ENCODE results near the gene IDI1. TPM values are rescaled to one million over a fixed set of nuclear protein-coding genes. Genes with fewer than 3 reads are reported as not detected.
"Not testable (repeated sequence)": the region's sequence is repeated elsewhere in the genome, so short reads cannot be mapped to it uniquely, and the experiment has no call there.

IDI1 gene
- total RNA-seq, 2 donors from 2014 or later = 24.1 to 26.5 TPM

DNA sequence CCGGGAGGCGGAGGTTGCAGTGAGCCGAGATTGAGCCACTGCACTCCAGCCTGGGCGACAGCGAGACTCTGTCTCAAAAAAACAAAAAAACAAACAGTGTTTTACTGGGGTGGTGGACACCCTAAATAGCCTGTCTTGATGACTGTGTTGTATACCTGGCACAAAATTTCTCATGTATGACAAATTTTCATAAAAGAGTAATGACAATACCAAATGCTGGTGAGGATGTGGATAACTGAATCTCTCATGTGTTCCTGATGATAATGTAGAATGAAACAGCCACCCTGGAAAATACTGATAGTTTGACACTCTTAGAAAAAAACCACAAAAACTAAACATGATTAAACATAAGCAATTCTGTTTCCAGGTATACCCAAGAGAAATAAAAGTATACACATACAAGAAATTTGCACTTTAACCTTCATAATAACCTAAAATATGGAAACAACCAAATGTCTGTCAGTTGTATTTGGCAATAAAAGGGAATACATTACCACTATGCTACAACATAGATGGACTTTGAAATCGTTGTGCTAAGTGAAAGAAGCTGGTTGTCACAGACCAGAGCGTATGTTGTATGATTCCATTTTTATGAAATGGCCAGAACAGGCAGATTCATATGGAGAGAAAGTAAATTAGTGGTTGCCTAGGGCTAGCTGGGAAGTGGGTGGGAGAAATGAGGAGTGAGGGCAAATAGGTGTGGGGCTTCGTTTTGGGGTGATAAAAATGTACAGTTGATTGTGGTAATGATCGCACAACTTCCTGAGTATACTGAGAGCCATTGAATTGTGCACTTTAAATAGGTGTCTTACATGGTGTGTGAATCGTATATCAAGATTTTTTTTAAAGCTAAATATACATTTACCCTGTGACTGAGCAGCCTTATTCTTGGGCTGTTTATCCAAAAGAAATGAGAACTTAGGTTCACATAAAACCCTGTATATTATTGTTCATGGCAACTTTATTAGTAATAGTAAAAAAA, 19.8 kb upstream of the IDI1 start:
- intact Hi-C loops (cut with DNase I) = no loop called here
- DNase-seq (ENCODE audit: low spot score) = no peak

GRCh38 chr10:1066734-1067133, 17.8 kb upstream of the IDI1 start:
- intact Hi-C loops (cut with DNase I); DNase-seq (ENCODE audit: low spot score): not testable (repeated sequence)

DNA sequence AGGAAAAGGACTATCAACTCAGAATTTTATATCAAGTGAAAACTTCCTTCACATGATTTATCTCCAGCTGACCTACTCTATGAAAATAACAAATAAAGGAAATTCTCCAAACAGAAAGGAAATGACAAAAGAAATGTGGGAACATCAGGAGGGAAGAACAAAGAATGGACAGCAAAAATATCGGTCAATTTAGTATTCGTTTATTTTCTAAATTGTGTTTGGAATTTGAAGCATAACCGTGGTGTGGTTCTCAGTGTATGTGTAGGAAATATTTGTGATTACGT, 16.0 kb upstream of the IDI1 start:
- intact Hi-C loops (cut with DNase I) = no loop called here
- no peak for DNase-seq (ENCODE audit: low spot score)

DNA sequence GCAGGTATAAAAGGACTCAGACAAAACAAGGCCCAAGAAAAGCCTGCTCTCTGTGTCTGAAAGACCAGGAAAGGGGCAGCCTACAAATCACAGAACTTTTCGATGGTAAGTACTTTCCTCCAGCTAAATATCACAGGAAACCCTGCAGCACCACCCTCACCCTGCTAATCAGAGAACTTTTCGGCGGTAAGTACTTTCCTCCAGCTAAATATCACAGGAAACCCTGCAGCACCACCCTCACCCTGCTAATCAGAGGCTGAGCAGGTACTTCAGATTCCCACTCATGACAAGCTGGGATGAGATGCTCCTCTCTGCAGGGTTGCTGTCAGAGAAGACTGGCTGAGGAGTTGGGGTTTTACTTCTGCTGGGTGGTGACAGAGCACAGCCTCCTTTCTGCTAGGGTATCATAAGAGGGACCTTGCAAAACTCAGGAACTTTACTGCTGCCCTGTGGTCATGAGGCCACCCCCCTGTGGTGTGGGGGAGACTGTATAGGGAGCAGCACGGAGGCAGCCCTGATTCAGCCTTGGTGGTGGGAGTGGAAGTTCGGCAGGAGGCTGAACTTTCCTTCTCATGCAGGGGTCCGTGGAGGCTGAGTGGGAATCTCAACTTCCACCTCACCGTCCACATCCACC, 14.4 kb upstream of the IDI1 start:
- intact Hi-C loops (cut with DNase I) = no loop called here
- no peak for DNase-seq (ENCODE audit: low spot score)

DNA sequence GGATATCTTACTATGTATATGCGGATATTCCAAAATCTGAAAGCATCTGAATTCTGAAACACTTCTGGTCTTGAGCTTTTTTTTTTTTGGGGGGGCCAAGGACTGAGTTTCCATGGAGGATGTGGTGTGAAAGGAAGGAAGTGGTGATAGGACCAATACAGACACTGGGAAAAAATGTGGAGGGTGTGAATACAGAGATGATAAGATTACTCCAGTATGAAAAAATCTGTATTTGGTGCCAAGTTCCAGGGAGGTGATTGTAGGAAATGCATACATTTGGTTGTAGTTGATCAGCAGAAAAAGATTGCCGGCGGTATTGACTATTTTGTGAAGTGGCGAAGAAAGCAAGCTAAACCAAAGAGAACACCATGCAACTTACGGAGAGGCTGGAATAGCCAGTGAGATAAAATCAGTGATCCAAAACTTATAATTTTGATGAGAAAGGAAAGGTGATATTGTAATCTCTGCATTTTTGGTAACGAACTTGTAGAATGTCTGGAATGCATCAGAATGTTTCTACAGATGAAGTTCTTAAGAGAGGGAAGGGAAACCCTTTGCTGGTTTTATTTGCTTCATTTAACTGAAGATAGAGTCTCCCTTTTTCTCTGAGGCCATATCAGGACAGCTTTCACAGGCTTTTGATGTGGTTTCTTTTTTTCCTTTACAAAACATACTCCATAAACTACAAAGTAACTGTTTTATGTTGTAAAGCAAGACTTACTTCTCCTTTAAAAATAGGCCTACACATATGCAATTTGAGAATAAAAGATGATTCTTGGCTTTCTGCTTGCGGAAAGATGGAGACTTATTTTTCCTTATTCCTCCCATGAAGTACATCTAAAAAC, 13.2 kb upstream of the IDI1 start:
- DNase-seq (ENCODE audit: low spot score) = no peak
- intact Hi-C loops (cut with DNase I) = no loop called here

GRCh38 chr10:1059902-1060301, 11.0 kb upstream of the IDI1 start:
- no peak for DNase-seq (ENCODE audit: low spot score)
- intact Hi-C loops (cut with DNase I) = no loop called here

DNA sequence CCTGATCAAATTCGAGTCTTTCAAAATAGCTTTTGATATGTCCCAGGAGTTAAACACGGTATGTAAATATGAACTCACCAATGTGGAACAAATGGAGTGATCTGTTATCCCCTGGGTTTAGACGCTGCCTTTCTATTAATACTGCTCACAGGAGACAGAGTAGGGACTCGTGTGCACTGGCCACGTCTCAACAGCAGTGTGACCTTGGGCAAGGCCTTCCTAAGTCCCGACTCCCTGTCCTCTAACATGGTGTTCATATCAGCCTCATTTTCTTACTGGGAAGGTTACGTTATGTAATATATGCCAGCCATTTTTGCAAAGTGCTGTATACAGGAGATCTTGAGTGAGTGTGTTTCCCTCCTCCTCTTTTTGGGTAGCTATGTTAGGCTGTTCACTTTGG, 9.1 kb upstream of the IDI1 start:
- intact Hi-C loops (cut with DNase I) = no loop called here
- DNase-seq (ENCODE audit: low spot score) = no peak

DNA sequence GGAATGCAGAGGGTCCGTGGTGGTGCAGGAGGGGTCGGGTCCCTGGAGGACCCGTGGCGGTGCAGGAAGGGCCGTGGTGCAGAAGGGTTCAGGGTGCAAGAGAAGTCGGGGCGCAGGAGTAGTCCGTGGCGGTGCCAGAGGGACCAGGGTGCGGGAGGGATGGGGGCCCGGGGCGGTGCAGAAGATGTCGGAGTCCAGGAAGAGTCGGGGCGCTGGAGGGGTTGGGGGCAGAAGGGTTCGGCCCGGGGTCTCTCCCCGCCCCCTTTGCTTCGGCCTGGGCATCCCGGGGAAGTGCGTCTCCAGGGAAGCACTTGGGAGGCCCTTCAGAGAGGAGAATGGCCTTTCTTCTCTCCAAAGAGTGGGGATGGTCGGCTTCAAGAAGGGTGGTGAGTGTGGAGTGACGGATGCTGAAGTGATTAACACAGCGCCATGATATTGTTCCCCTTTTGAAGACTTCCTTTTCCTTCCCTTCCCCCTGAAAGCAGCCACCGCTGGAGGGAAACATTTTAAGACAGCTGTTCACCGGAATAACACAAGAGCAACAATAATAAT, 8.3 kb upstream of the IDI1 start:
- peak; percentile 84 for DNase-seq (ENCODE audit: low spot score)
- intact Hi-C loops (cut with DNase I) = no loop called here

DNA sequence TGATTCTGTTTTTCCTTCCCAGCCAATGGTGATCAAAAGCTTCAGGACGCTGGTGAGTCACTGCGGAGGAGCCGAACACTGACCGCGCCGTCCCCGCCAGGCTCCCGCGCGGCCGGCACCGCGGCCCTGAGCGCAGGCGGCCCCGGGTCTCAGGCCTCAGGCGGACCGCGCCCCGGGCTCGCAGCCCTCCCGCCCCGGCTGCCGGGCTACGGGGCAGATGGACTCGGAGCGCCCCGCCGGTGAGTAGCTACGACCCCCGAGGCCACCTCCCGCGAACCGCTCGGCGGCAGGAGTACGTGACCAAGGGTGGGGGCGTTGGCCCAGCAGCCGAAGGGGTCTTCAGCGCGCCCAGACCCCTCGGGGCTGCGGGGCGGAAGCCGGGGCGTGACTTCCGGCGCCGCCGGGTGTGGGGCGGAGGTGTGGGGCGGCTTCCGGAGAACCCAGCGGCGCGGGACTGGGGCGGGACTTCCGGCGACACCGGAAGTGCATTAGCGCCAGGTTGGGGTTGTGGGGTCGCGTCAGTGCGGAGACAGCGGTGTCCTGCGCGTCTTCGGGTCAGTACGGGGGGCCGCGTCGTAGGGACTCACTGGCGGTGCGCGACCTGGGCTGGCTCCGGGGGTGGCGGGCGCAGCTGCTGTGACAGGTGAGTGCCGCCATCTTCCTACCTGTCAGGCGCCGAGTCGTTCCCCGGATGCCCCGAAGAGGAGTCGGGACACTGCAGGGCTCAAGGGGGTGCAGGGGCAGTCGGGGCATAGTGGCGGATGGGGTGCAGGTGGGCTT, 7.6 kb upstream of the IDI1 start, which contains the start of gene WDR37:
TSS of gene WDR37 (plus strand) at position 60 of the 780 bp plus-strand sequence. CDS start 15,771 bp downstream, outside the sequence.
- intact Hi-C loops (cut with DNase I) = no loop called here
- DNase-seq (ENCODE audit: low spot score) = peak; percentile 96

DNA sequence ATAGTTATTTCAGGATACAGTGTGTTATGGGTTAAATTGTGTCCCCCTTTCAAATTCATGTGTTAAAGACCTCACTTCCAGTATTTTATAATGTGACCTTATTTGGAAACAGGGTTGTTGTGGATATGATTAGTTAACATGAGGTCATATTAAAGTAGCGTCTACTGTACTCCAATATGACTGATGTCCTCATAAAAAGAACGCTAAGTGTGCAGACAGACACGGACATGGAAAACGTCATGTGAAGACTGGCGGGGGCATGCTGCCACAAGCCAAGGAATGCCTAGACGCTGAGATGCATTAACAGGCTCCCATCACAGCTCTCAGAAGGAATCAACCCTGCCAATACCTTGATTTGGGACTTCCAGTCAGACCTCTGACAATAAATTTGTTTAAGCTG, 5.8 kb upstream of the IDI1 start:
- intact Hi-C loops (cut with DNase I) = no loop called here
- DNase-seq (ENCODE audit: low spot score) = no peak

DNA sequence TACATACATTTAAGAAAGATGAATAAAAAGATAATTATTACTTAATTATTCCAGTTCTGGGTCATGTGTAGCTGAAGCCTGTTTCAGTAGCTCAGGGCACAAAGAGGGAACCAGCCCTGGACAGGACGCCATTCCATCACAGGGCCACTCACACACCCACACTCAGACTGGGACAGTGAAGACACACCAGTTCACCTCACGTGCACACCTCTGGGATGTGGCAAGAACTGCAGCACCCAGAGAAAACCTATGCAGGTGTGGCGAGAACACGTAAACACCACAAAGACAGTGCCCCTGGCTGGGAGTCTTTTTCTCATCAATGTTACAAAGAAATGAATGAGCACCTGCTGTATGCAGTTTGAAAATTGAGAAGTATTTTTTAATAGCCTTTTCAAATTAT, 1.6 kb upstream of the IDI1 start:
- DNase-seq (ENCODE audit: low spot score) = no peak
- intact Hi-C loops (cut with DNase I) = no loop called here

- no peak for DNase-seq (ENCODE audit: low spot score)
- intact Hi-C loops (cut with DNase I) = no loop called here
These were observed 1.2 kb upstream of the IDI1 start for GRCh38 chr10:1050145-1050544.

- no peak for DNase-seq (ENCODE audit: low spot score)
- intact Hi-C loops (cut with DNase I) = no loop called here
These were observed 573 bp upstream of the IDI1 start for GRCh38 chr10:1049425-1049958.

GRCh38 chr10:1048349-1048731, 579 bp downstream of the IDI1 start:
- peak; percentile 87 for DNase-seq (ENCODE audit: low spot score)
- intact Hi-C loops (cut with DNase I) = no loop called here

DNA sequence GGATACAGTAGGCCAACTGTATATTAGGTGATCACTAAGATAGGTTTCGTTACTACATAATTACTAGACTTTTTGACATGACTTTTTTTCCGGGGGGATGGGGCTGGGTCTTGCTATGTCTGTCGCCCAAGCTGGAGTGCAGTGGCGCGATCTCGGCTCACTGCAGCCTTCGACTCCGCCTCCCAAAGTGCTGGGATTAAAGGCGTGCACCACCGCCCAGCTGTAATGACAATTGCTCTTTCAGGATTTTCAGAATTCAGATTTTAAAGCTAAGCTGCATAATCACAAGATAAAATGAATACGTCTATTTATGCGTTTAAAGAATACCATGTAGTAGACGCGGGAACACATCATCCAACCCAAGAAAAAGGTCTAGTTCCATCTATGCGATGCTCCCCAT, 982 bp downstream of the IDI1 start:
- intact Hi-C loops (cut with DNase I) = no loop called here
- no peak for DNase-seq (ENCODE audit: low spot score)

GRCh38 chr10:1045415-1045814, 3.5 kb downstream of the IDI1 start:
- DNase-seq (ENCODE audit: low spot score) = no peak
- intact Hi-C loops (cut with DNase I) = no loop called here

DNA sequence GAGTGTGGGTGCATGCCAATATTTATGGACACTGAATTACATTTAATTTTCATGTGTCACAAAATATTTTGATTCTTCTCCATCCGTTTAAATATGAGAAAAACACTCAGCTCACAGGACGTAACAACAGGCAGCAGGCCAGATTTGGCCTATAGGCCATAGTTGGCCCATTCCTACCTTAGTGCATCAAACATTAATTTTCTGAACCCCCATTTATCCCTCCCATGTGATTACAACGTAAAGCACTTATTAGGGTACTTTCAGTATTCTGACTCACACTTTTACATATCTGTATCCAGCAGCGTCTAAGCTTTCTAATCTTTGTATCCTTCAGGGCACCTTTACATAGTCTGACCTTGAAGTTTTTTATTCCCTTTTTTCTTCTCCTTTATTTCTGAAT, 4.0 kb downstream of the IDI1 start:
- intact Hi-C loops (cut with DNase I) = no loop called here
- DNase-seq (ENCODE audit: low spot score) = no peak

GRCh38 chr10:1044146-1044545, 4.8 kb downstream of the IDI1 start:
- intact Hi-C loops (cut with DNase I) = no loop called here
- DNase-seq (ENCODE audit: low spot score) = no peak

DNA sequence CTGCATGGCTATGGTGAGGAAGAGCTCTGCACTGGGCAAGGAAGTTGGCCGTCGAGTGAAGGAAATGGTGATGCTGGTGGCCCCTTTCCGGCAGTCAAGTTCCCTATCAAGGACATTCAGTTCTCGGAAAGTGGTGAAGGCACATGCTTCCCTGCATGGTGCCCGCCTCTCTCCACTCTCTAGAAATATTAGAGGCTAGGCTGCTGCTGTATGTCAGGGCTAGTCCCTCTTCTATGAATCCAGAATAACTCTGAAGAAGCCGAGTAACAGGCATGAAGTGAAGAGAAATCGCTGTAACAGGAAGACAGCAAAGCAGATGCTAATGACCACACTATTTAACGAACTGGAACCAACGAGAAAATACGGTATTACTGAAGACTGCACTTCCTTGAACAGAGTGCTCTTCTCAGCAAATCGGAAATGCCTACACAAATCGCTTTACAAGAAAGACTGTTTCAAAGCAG, 5.4 kb downstream of the IDI1 start:
- intact Hi-C loops (cut with DNase I) = no loop called here
- DNase-seq (ENCODE audit: low spot score) = peak; percentile 87
